HG03521 (cell line): Measurements from ENCODE around the gene RBM19.

ENCODE experiments used
- ATAC-seq: cut with Tn5 transposase; IDR thresholded peaks from one replicate; pipeline ENCODE4 v1.9.1; 2021; ENCODE audit warnings: mild to moderate bottlenecking, moderate library complexity; ENCODE audit not compliant: unreplicated experiment

Gene RBM19

DNA sequence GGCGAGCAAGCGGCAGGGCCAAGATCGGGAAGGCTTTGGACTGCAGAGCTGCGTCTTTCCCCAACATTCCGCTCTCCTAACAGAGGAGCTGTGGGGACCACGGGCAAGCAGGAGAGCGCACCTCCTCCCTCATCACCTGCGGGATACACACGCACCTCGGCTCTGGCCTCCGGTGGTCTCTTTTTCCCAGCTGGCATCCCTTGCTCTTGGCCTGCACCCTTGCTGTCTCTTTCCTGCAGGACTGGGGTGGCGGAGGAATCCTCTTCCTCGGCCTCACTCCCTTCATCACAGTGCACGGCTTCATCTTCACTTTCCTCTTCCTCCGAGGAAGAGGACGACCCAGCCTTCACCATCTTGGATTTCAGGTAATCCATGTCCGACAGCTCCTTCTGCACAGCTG, 8.5 kb downstream of the RBM19 start:
- no peak for ATAC-seq

DNA sequence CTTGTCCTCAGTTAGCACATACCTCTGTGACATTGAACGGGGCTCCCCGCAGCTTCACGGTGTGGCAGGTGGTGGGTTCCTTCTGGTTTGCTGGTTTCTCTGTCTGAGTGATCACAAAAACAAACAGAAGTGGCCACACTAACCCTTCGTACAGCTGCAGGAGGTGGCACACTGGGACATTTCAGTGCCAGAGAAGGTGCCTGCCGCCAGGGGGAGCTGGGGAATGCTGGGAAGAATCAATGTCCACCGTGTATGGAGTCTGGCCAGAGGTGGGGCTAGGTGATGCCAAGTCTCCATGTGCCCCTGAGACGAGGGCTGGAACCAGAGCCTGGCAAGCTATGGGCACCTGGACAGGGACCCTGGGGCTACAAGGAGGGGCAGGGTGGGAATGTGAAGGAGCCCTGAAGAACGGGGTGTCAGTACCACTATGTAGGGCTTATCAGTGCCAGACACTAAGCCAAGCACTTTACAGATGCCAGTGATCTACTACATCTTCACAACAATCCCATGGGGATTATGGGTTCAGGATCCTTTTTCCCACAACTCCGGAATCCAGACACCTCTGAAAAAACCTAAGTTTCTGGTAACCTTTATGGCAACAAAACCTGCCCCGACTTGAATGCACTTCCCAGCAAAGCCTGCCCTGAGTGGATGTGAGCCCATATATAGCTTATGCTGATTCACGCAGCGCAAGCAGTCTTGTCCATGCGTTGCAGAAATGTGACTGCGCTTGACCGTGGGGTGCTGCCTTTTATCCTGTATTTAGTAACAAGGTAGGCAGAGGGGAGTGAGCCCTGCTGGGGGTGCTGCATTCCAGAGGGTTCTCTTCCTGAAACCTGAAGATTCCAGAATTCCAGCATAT, 10.8 kb downstream of the RBM19 start:
- no peak for ATAC-seq

DNA sequence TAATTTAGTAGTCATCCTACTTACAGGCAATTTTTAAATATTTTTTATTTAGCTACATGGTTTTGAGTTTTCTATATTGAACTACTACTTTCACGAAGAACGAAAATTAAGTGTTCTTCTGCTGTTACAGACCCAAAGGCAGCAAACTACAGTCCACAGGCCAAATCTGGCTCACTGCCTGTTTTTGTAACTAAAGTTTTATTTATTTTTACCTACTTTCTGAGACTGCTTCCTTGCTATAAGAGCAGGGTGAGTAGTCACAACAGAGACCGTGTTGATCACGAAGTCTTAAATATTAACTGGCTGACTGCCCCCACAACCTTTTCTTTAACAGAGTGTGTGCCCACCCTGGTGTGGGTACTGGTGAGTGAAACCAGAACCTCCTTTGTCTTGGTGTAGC, 11.6 kb downstream of the RBM19 start:
- ATAC-seq: no peak

DNA sequence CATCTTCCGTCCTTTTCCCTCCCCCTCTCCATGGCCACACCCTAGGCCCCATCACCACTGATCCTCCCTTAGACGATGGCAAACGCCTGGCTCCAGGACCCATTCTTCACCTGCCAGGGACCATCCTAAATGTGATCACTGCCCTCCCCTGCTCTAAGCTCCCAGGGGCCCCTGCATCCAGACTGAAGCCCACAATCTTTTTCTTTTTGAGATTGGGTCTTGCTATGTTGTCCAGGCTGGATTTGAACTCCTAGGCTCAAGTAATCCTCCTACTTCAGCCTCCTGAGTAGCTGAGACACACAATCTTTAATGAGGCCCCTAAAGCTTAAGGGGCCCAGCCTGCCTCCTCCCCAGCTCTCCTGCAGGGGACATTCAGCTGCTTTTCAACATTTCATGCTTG, 15.3 kb downstream of the RBM19 start:
- ATAC-seq: no peak

DNA sequence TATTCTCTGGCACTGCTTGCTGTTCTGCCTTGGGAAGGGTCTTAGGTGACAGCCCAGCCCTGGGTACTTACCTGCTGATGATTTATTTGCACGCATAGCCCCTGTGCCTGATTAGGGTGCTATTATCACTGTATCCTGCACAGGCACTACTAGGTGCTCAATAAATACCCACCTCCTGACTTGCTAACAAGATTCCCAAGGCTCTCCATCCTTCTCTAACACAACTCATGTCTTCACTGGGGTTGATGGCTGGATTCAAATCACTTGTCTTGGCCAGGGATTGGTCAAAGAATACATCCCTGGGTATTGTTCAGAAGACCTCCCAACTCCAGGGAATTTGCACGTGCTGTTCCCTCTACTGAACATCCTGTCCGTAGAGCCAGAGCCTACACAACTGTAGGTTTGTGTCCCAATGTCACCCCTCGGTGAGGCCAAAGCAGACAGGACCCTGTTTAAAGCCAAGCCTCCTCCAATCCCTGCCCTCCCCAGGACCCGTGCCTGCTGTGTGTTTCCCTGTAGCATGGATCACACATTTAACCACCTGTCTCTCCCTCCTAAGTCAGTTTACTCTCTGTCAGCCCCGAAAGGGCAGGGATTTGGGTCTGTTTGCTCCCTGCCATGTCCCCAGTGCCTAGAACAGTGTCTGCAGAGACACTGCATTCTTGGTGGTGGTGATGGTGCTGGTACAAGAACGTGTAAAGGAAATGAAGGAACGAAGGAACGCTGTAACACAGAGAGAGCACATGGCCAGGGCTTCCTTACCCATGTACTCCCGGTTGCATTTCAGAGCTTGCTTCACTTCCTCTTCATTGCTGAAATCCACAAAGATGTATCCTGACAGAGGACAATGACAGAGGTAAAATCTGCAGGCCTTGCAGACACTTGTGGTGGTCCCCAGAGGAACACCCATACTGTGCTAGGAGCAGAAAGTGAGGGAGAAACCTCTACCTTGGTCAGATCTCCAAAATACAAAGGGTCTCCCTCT, 16.5 kb downstream of the RBM19 start:
- no peak for ATAC-seq

DNA sequence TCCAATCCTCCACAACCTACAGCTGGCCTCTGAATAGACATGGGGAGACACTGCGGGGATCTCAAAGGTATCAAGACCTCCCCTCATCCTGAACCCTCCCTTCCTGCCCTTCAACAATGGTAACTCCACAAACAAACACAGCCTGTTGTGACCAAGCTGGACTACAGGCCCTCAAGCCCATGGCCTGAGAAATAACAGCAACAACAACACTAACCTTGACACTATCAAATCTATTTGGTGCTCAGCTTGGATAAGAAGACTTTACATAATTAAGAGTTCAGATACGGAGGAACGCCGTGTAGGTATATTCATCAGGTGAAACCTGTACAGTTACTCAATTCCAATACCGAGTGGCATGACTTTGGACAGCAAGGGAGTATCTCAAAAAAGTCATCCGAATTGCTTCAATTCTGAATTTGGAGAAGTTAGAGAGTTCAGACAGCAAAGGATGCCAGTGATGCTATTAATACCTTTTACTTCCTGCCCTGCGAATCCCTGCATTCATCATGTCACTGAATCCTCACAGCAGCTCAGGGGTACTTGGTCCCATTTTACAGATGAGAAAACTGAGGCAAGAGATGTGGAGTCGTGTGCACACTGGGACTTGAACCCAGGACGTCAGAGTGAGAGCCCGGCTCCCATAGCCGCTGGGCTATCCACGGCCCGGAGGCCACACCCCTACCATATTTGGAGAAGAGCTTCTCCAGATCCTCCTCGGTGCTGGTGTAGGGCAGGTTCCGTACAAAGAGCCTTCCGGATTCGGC, 17.8 kb downstream of the RBM19 start:
- ATAC-seq: no peak

DNA sequence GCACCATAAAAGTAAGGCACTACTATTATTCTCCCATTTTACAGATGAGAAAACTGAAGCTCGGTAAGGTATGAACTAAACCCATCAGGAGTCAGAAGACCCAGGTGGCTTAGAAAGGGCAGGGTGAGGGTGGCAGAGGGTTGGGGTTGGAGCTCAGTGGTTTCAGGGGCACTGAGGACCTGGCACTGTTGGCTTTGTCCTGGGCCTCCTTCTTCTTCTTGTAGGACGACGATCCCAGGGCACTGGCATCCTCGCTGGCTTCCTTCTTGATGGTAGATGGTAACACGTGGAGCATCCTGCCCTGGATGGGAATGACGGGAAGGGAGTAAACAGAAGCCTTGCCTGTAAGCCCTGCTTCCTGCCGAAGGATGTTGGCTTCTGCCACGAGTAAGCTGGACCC, 19.9 kb downstream of the RBM19 start:
- ATAC-seq: no peak

DNA sequence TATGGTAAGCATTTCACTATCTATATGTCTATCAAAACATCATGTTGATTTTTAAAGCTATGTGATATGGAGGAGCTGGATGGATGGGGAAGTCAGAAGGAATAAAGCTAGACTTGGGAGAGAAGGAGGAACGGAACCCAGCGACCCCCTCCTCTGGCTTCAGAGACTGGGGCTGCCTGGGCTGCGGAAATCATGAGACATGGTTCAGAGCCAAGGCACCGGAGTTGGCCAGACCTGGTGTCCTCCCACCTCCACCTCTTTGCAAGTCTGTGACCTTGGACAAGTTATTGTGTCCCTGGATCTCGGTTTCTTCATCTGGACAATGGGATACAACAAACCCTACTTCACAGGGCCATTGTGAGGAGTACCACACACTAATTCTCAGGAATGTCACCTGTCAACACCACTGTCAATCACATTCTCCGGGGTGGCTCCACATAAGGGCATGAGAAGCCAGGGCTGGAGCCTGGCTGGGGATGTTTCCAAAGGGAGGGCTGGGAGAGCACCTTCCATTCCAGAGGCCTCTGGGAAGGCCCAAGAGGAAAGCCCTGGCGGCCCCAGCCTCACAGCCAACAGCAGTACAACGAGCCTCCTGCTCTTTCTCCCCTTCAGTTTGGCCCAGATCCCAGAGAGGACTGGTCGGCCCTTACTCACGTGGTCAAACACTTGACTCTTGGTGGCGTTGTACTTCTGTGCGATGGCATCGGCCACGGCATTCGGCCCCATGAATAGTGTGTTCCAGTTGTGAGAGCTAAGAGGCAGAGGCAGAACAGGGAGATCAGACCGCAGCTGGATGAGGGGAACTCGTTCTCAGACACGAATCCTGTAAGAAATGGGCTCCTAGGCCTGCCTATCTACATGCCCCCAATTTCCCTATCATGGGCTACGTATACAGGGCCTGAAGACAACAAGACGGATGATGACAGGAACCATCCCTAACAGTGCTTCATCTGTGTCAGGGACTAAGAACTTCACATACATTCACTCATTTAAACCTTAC, 20.7 kb downstream of the RBM19 start:
- no peak for ATAC-seq

DNA sequence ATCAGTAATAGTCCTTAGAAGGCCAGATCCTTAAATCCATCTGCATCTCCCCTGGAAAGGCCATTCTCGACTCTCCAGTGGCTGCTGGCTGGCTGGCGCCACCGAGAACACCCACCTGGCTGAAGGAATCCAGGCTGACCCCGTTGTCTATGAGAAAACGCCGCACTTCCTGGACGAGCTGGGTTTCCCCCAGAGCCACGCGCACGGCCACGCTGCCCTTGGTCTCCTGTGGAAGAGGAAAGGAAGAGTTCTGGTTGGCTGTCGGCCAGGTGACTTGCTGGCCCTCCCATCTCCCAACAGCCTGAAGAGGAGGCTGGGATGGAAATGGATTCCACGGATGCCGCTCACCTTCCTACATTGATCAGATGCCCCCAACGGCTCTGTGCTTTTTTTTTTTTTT, 23.9 kb downstream of the RBM19 start:
- no peak for ATAC-seq

DNA sequence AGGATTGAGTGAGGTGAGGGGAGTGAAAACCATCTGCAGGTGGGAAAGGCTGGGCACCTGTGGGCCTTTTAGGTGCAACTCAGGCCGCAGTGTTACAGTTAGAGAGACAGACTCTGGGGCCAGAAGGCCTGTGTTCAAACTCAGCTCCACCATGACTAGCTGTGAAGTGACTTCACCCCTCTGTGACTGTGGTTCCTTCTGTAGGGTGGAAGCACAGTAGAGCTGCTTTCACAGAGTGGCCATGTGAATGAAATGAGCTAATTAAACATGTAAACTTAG, 25.0 kb downstream of the RBM19 start:
- no peak for ATAC-seq

DNA sequence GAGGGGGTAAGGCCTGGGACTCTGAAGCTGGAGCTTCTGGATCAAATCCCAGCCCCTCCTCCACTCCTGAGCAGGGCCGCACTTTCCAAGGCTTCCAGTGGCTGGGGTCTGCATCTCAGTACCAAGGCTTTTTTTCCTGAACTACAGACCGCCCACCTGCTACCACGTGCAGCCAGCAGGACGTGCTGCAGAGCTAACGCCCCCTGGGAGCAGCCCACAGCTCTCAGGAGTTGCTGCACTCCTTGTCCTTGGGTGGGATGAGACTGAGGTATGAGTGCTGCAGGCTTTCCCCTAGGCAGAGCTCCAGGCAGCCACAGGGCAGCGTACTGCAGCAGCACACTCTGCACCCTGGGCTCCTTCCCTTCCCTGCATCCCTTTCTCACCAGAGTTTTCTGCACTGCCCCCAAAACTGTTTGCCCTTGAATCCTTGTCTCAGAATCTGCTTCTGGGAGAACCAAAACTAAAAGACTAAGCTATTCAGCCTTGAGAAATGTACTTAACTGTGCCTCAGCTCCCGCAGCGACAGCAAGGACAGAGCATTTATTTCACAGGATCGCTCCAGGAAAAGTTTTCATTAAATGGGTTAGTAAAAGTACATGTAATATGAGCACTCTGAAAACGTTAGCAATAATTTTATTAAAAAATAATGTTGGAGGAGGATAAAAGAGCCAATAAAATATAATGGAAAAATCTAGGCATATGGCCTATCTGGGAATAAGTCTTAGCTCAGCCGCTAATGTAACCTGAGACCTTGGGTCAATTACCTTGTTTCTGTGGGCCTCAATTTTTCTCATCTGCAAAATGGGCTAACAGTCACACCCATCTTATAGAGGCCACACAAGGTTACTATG, 25.5 kb downstream of the RBM19 start:
- ATAC-seq: no peak

DNA sequence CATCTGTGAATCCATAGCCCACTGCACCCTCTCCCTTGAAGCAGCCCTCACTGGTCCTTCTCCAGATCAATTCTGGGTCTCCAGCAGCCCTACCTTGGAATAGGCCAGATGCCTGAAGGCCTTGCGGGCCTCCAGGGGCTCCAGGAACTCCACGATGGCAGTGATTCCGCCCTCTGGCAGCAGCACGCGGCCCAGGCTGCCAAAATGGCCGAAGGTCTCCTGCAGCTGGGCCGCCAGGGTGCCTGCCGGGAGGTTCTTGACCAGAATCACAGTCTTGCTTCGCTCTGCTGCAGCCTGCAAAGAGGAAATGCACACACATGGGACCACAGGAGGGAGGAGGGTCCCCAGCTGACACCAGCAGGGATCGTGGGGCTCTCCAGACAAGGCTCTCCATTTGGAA, 26.3 kb downstream of the RBM19 start:
- ATAC-seq: no peak

DNA sequence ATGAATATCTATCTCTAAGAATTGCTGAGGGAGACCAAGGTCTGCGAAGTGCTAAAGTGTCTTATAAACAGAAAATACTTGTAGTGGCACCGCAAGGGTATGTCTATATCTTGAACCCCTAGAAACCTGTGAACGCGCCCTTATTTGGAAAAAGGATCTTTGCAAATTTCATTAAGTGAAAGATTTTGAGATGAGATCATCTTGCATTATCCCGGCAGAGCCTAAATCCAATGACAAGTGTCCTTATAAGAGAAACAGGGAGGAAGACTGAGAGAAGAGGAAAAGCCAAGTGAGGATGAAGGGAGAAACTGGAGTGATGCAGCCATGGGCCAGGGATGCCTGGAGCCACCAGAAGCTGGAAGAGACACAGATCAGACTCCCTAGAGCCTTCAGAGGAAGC, 27.7 kb downstream of the RBM19 start:
- ATAC-seq: no peak

DNA sequence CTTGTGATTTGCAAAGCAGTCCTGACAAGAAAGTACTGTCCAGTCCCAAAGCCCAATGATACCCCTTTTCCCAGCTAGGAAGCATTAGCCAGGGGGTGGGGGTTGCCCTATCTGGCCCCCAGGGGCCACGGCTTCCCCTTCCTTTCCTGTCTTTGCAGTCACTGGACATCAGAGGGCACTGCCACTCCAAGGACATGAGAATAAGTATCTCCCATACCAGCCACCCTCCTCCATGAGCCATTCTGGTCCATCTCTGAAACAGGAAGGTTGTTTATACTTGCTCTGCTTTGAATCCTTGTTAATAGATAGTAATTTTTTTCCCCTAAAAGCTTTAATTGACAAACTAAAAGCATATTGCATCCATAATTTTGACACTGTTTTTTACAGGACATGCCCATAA, 29.7 kb downstream of the RBM19 start:
- ATAC-seq: no peak

DNA sequence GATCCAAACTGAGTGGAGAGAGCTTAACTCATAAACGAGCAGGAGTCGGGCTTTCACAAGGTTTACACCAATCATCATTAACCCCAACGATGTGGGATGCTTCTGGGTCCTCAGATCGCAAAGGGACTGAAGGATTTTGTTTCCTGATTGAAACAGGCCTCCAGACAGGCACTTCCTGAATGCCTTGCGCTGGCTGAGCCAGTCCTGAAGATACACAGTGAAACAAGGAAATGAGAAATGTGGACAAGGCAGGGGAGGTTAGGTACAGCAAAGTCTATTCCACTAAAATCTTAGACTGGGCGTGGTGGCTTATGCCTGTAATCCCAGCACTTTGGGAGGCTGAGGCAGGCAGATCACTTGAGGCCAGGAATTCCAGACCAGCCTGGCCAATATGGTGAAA, 30.7 kb downstream of the RBM19 start:
- ATAC-seq: no peak

DNA sequence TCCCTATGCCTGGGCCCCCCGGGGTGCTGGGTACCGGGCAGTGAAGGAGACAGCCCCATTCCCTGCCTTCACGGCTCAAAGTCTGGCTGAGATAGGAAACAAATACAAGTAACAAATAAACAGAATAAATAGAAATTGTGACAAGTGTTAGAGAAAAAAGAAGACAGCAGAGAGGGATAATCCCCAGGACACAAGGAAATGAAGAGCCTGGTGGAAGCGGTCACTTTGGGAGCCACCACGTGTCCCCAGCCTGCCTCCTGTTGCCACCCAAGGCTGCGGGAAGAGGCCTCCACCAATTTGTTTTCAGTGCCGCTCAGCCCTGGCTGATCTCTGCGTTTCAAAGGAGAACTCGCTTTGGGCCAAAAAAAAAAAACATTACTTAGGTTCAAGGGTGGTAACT, 31.2 kb downstream of the RBM19 start:
- ATAC-seq: no peak

DNA sequence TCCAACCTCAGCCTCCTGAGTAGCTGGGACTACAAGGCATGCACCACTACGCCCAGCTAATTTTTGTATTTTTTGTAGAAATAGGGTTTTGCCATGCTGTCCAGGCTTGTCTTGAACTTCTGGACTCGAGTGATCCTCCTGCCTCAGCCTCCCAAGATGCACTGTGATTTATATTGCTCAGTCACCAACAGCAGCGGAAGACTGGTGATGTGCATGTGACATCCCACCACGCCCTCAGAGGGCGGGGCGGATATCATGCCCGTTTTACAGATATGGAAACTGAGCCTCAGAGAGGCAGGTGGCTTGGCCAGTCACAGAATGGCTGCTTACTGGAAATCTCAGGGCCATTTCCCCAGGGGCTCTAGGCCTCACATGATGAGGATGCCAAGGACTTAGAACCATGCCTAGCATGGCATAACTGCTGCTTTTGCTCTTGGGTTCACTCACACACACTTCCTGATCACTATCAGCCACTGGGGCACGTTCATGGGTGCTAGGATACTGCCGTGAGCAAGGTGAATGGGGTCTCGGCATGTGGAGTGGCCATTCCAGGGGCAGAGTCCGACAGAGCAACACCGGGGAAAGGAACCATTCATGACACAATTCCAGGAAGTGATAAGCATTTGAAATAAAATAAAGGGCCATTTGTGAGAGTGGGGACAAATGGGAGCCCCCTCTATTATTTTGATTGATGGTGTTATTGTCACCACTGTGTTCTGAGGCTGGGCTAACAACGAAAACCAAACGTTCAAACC, 31.9 kb downstream of the RBM19 start:
- no peak for ATAC-seq

DNA sequence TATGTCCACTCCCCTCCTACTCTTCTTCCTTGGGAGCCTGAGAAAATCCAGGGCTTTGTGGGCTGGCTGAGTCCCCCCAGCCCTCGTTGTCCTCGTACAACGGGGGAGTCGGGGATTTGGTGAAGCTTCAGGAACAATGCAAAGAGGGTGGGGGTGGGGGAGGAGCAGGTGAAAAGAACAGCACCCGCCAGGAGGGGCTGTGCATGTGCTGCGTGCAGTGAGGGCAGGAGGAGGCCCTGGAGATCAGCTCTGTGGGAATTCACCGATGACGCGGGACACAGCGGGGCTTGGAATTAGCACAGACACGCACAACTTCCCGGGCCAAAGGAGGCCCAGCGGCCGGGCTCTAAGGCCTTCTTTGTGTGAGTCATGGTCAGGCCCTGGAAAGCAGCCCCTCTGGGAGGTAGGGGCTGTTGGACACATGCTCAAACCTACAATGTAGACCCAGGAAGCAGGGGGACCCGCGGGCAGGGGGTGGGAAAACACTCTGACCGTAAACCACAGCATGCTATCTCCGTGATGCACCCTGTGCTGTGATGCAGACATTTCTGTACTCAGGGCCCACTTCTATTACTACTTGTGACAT, 32.8 kb downstream of the RBM19 start:
- no peak for ATAC-seq
